ENCODE data around the gene CCDC174. TPM values are rescaled to one million over a fixed set of nuclear protein-coding genes. Genes with fewer than 3 reads are reported as not detected.

The CCDC174 gene
- total RNA-seq, 1 experiment from 2014 or later = 28.7 TPM

DNA sequence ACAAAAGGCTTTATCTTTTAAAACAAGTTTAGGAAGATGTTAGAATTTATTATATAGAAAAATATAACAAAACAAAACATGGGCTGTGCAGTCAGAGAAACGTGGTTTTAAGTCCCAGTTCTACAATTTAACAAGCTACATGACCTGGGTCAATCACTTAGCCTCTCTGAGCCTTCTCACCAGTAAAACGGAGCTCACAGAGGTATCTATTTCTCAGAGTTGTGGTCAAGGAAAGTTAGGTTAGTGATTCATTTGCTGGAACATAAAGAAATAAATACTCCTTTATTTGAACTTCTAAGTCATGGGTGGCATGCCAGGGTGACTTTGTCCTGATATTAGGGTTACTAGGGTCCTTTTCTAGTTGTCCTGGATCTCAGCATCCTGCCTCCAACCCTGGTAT lies 10.8 kb upstream of the CCDC174 start:
- DNase-seq (ENCODE audit: unreplicated experiment) = no peak
- no peak overlapping the region for H3K4me3 Mint-ChIP-seq (ENCODE audit: unreplicated experiment)
- H3K27ac Mint-ChIP-seq (ENCODE audit: low read depth, unreplicated experiment) = no peak overlapping the region
- no peaks in the 10 kb centered on the region for H3K36me3 Mint-ChIP-seq (ENCODE audit: insufficient read depth, unreplicated experiment)
- peaks cover 9% of the 10 kb centered on the region for H3K4me1 Mint-ChIP-seq (ENCODE audit: insufficient read depth, unreplicated experiment)
- TF ChIP-seq, protein P1, sequence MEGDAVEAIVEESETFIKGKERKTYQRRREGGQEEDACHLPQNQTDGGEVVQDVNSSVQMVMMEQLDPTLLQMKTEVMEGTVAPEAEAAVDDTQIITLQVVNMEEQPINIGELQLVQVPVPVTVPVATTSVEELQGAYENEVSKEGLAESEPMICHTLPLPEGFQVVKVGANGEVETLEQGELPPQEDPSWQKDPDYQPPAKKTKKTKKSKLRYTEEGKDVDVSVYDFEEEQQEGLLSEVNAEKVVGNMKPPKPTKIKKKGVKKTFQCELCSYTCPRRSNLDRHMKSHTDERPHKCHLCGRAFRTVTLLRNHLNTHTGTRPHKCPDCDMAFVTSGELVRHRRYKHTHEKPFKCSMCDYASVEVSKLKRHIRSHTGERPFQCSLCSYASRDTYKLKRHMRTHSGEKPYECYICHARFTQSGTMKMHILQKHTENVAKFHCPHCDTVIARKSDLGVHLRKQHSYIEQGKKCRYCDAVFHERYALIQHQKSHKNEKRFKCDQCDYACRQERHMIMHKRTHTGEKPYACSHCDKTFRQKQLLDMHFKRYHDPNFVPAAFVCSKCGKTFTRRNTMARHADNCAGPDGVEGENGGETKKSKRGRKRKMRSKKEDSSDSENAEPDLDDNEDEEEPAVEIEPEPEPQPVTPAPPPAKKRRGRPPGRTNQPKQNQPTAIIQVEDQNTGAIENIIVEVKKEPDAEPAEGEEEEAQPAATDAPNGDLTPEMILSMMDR (IDR thresholded peaks at IDR 0.05; ENCODE audit: unreplicated experiment) = no peak
- ChIA-PET POLR2A (interaction anchor here (2.8 kb wide), 1 partner anchor 11 kb away, joined by 15 read pairs; the partner anchor contains the start of gene CCDC174), CTCF (no interaction called here)
- no TSS peak for BruUV-seq (replicated peaks)
- H3K9me3 Mint-ChIP-seq (ENCODE audit: unreplicated experiment) = no peaks in the 10 kb centered on the region
- intact Hi-C loops (cut with micrococcal nuclease) = no loop called here
- peaks cover 42% of the 10 kb centered on the region for H3K27me3 Mint-ChIP-seq (ENCODE audit: insufficient read depth, unreplicated experiment)

DNA sequence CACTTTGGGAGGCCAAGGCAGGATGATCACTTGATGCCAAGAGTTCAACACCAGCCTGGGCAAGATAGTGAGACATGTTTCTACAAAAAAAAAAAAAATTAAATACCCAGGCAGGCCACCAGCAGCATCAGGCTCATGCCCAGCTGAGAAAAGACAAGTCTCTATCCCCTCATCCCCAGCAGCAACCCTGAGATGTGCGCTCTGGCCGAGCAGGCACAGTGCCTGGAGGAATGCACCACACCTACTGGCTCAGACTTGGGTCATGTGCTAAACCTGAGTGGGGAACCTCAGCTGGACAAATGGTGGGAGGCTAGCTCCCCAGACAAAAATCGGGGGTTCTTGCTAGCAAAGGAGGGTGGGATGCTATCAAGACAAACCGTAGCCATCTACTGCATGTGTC lies 10.2 kb upstream of the CCDC174 start:
- TF ChIP-seq, protein P1 (IDR thresholded peaks at IDR 0.05; ENCODE audit: unreplicated experiment) = no peak
- Mint-ChIP-seq H3K4me3 (ENCODE audit: unreplicated experiment) (no peak overlapping the region), H3K36me3 (ENCODE audit: insufficient read depth, unreplicated experiment) (no peaks in the 10 kb centered on the region), H3K9me3 (ENCODE audit: unreplicated experiment) (no peaks in the 10 kb centered on the region), H3K4me1 (ENCODE audit: insufficient read depth, unreplicated experiment) (peaks cover 9% of the 10 kb centered on the region), H3K27me3 (ENCODE audit: insufficient read depth, unreplicated experiment) (peaks cover 42% of the 10 kb centered on the region), H3K27ac (ENCODE audit: low read depth, unreplicated experiment) (no peak overlapping the region)
- BruUV-seq (replicated peaks) = no TSS peak
- CTCF ChIA-PET = interaction anchor here (0.6 to 1.1 kb wide), 3 partner anchors 9 to 390 kb away, joined by 3 to 4 read pairs (median 3); no protein-coding TSS in a partner anchor
- POLR2A ChIA-PET = interaction anchor here (0.7 kb wide), 1 partner anchor 306 kb away, joined by 3 read pairs; the partner anchor contains the start of gene NR2C2
- DNase-seq (ENCODE audit: unreplicated experiment) = no peak
- intact Hi-C loops (cut with micrococcal nuclease) = no loop called here

DNA sequence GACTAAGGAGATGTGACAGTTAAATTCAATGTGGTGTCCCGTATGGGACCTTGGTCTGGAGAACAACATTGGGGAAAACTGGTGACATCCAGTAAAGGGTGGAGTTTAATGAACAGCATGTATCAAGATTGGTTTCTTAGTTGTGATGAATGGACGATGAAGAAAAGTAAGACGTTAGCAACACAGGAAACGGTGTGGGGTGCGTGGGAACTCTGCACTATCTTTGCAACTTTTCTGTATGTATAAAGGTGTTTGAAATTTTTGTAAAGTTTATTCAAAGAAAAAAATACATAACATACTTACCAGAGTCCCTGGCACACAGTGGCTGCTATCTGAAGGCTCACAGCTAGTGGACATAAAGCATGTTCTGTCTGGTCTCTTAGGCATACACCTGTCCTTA lies 6.1 kb upstream of the CCDC174 start:
- H3K4me1 Mint-ChIP-seq (ENCODE audit: insufficient read depth, unreplicated experiment) = peaks cover under 1% of the 10 kb centered on the region
- no peaks in the 10 kb centered on the region for H3K36me3 Mint-ChIP-seq (ENCODE audit: insufficient read depth, unreplicated experiment)
- intact Hi-C loops (cut with micrococcal nuclease) = no loop called here
- no peak overlapping the region for H3K4me3 Mint-ChIP-seq (ENCODE audit: unreplicated experiment)
- H3K27me3 Mint-ChIP-seq (ENCODE audit: insufficient read depth, unreplicated experiment) = peaks cover 29% of the 10 kb centered on the region
- CTCF ChIA-PET = no interaction called here
- DNase-seq (ENCODE audit: unreplicated experiment) = no peak
- TF ChIP-seq, protein P1 (IDR thresholded peaks at IDR 0.05; ENCODE audit: unreplicated experiment) = no peak
- no peak overlapping the region for H3K27ac Mint-ChIP-seq (ENCODE audit: low read depth, unreplicated experiment)
- H3K9me3 Mint-ChIP-seq (ENCODE audit: unreplicated experiment) = no peaks in the 10 kb centered on the region
- BruUV-seq (replicated peaks) = no TSS peak
- POLR2A ChIA-PET = no interaction called here

DNA sequence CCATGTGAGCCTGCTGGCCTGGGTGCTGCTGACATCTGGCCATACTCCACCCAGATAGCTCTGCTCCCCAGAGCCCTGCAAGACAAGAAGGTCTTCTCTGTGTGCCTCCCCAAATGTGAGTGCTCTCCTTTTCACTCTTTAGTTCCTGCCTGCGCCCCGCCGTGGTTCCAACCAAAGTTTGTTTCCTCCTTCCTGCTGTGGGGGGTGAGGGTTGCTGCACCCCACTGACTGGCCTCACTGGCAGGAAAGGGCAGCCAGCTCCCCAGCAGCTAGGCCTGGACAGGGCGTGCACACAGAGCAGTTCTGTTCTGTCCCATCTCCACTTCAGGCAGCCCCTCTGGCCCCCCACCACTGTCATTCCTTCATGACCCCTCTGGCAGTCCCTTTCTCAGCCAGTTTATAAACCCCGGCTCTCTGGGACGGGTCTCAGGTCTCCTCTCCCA lies 5.4 kb upstream of the CCDC174 start:
- Mint-ChIP-seq H3K36me3 (ENCODE audit: insufficient read depth, unreplicated experiment) (no peaks in the 10 kb centered on the region), H3K4me3 (ENCODE audit: unreplicated experiment) (no peak overlapping the region), H3K4me1 (ENCODE audit: insufficient read depth, unreplicated experiment) (no peaks in the 10 kb centered on the region), H3K27ac (ENCODE audit: low read depth, unreplicated experiment) (no peak overlapping the region), H3K27me3 (ENCODE audit: insufficient read depth, unreplicated experiment) (peaks cover 29% of the 10 kb centered on the region), H3K9me3 (ENCODE audit: unreplicated experiment) (no peaks in the 10 kb centered on the region)
- no TSS peak for BruUV-seq (replicated peaks)
- DNase-seq (ENCODE audit: unreplicated experiment) = no peak
- CTCF ChIA-PET = no interaction called here
- intact Hi-C loops (cut with micrococcal nuclease) = no loop called here
- TF ChIP-seq, protein P1 (IDR thresholded peaks at IDR 0.05; ENCODE audit: unreplicated experiment) = no peak
- POLR2A ChIA-PET = no interaction called here

All from MCF 10A (cell line).